Measurements from ENCODE around the gene B4GALNT3.

Gene B4GALNT3

DNA sequence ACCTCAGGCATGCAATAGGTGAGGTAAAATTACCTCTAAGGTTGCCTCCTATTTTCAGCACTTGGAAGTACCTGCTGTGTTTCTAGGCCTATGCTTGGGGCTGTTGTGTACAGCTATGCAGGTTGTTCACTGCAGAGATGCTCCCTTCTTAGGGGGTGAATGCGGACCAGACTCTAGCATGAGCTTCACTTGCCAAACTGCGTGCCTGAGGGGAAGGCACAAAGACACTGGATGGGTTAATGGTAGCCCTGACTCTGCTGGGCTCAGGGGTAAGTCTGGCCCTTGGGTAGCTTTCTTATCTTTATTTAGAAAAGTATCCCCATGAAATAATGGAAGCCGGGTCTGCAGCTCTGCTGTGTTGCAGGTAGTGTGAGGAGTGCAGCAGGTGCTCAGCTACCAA is 35.7 kb downstream of the B4GALNT3 start:
- 0 out of 2 replicates have a peak, but pooled peaks cover 4% of the 10 kb centered on the region for H3K4me1 ChIP-seq (ENCODE audit: insufficient read depth, low read length)
- H3K36me3 ChIP-seq (ENCODE audit: insufficient read depth, low read length): no peaks in the 10 kb centered on the region
- H3K27me3 ChIP-seq (ENCODE audit: insufficient read depth, low read length): no peaks in the 10 kb centered on the region
- peaks cover 11% of the 10 kb centered on the region; the same call in 1 of the 2 replicates for H3K9me3 ChIP-seq (ENCODE audit: insufficient read depth, low read depth, low read length)
- H3K9ac ChIP-seq (ENCODE audit: low read depth, low read length): no peak overlapping the region
- no peak overlapping the region for H3K27ac ChIP-seq (ENCODE audit: low read depth, low read length)
- no peak overlapping the region for H3K4me3 ChIP-seq (ENCODE audit: low read length)
- 93% methylated on average over 3 of the region's 3 CpGs for WGBS

DNA sequence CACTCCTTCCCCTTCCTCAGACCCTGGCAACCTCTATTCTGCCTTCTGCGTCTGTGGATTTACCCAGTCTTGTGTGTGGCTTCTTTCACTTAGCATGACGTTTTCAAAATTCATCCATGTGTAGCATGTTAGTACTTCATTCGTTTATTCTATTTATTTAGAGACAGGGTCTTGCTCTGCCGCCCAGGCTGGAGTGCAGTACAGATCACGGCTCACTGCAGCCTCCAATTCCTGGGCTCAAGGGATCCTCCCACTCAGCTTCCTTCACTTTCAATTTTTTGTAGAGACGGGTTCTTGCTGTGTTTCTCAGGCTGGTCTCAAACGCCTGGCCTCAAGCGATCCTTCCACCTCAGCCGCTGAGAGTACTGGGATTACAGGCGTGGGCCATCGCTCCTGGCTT is 37.0 kb downstream of the B4GALNT3 start:
- no peak overlapping the region for H3K4me3 ChIP-seq (ENCODE audit: low read length)
- H3K9ac ChIP-seq (ENCODE audit: low read depth, low read length): no peak overlapping the region
- no peaks in the 10 kb centered on the region for H3K27me3 ChIP-seq (ENCODE audit: insufficient read depth, low read length)
- no peak overlapping the region for H3K27ac ChIP-seq (ENCODE audit: low read depth, low read length)
- peaks cover 5% of the 10 kb centered on the region; the same call in 1 of the 2 replicates for H3K4me1 ChIP-seq (ENCODE audit: insufficient read depth, low read length)
- H3K36me3 ChIP-seq (ENCODE audit: insufficient read depth, low read length): no peaks in the 10 kb centered on the region
- WGBS: 93% methylated on average over 10 of the region's 11 CpGs
- H3K9me3 ChIP-seq (ENCODE audit: insufficient read depth, low read depth, low read length): peaks cover 8% of the 10 kb centered on the region; the same call in 1 of the 2 replicates

DNA sequence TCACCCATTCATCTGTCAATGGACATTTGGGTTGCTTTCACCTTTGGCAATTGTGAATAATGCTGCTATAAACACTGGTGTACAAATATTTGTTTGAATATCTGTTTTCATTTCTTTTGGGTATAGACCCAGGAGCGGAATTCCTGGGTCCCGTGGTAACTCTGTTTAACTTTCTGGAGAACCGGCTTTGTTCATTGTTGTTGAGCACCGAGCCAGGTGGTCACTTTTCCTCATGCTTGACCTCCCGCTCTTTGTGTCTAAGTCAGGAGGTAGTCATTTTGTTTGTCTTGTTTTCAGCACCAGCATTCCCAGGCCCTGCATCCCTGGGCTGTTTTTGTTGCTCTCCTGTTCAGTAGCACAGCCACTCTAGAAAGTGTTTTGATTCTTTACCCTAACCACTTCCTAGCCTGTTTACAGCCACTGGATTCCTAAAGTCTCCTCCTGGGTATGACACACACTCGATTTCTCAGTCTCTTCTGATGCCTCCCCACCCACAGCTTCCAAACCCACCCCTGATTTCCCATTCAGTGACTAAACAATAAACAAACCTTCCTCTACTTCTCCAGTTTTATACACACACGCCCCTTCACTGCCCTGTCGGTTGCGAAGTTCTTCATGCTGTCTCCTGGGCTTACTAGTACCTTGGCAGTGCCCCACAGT is 37.9 kb downstream of the B4GALNT3 start:
- Histone ChIP-seq H3K4me1 (ENCODE audit: insufficient read depth, low read length) (peaks cover 12% of the 10 kb centered on the region), H3K27ac (ENCODE audit: low read depth, low read length) (no peak overlapping the region), H3K4me3 (ENCODE audit: low read length) (no peak overlapping the region), H3K9me3 (ENCODE audit: insufficient read depth, low read depth, low read length) (peaks cover 5% of the 10 kb centered on the region; the same call in 1 of the 2 replicates), H3K27me3 (ENCODE audit: insufficient read depth, low read length) (no peaks in the 10 kb centered on the region), H3K9ac (ENCODE audit: low read depth, low read length) (no peak overlapping the region), H3K36me3 (ENCODE audit: insufficient read depth, low read length) (no peaks in the 10 kb centered on the region)
- 88% methylated on average over 9 of the region's 9 CpGs for WGBS

DNA sequence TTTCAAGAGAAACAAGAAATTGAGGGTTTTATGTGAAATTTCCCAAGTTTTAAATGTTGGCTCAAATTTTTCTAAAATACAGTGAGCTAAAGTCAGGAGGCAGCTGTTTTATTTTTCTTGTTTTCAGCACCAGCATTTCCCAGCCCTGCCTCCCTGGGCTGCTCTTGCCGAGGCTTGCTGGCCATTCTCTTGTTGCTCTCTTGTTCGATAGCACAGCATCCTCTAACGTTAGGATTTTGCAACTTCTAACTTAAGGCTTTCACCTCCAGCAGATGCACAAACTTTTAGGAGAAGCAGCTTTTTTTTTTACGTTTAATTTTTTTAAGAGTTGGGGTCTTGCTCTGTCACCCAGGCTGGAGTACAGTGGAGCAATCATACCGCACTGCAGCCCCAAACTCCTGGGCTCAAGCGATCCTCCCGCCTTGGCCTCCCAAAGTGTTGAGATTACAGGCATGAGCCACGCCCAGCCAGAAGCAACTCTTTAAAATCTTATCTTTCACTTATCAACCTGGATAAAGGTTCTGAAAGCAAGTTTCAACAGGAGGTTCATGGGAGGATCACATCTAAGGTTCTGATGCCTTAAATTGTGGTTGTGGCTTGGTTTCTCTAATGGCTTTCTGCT is 40.2 kb downstream of the B4GALNT3 start:
- Histone ChIP-seq H3K36me3 (ENCODE audit: insufficient read depth, low read length) (no peaks in the 10 kb centered on the region), H3K27ac (ENCODE audit: low read depth, low read length) (no peak overlapping the region), H3K9me3 (ENCODE audit: insufficient read depth, low read depth, low read length) (no peaks in the 10 kb centered on the region), H3K27me3 (ENCODE audit: insufficient read depth, low read length) (no peaks in the 10 kb centered on the region), H3K4me1 (ENCODE audit: insufficient read depth, low read length) (peaks cover 13% of the 10 kb centered on the region), H3K9ac (ENCODE audit: low read depth, low read length) (no peak overlapping the region), H3K4me3 (ENCODE audit: low read length) (no peak overlapping the region)
- 92% methylated on average over 8 of the region's 8 CpGs for WGBS

DNA sequence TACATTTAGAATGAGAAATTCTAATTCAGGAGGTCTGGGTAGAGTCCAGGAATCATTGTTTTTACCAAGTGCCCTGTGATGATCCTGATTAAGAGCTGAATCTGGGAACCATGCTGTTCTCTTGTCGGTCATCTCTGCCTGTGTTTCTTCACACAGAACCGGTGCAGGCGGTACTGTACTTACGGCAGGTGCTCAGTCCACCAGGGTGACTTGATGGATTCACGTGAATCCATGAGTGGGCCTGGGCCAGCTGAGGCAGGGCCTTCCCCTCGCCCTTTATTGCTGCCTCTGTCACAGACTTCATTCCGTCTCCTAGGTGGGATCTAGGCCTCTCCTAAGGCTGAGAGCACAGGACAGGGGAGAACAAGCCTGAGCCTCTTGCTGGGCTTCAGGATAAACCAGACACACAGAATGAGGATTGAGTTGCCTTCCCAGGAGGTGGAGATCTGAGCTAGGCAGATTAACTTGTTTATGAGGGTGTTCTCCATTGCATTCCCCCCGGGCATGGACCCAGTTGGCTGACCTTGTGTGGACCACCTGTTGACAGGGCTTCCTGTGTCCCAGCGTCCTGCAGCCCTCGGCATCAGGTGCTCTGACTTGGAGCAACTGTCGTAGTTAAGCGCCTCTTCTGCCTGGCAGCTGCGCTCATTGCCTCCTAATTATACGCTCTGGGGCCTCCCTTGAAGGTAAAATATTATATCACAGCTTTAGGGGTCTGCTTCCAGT is 42.1 kb downstream of the B4GALNT3 start:
- no peak overlapping the region for H3K27ac ChIP-seq (ENCODE audit: low read depth, low read length)
- no peaks in the 10 kb centered on the region for H3K36me3 ChIP-seq (ENCODE audit: insufficient read depth, low read length)
- H3K27me3 ChIP-seq (ENCODE audit: insufficient read depth, low read length): no peaks in the 10 kb centered on the region
- no peaks in the 10 kb centered on the region for H3K9me3 ChIP-seq (ENCODE audit: insufficient read depth, low read depth, low read length)
- H3K4me1 ChIP-seq (ENCODE audit: insufficient read depth, low read length): peaks cover 13% of the 10 kb centered on the region
- WGBS: 81% methylated on average over 14 of the region's 14 CpGs
- no peak overlapping the region for H3K9ac ChIP-seq (ENCODE audit: low read depth, low read length)
- H3K4me3 ChIP-seq (ENCODE audit: low read length): no peak overlapping the region

DNA sequence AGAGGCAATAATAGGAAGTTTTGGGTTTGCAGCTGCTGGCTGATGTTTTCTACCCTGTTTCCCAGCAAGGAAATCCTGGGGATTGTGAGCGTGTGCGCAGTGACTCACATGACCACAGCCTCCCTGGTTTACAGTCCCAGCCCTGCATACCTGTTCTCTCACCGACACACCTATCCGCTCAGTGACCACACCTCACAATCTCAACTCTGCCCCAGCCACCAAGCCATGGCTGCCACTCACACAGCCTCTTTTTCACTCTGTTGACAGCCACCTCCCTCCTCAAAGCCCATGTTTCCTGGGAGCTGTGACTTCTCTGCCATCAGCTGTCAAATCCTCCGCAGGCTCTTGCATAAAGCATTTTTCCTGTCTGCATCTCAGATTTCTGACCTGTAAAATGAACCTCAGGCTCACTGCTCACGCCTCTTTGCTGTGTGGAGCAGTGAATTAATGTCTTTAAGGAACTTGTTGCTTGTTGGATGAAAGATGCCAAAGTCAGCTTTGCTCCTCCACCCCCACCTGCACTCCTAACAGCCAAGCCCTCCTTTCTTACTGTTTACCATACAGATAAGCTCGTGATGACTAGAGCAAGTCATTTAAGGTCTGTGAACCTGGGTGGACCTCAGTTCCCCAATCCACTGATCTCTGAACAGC is 43.5 kb downstream of the B4GALNT3 start:
- Histone ChIP-seq H3K27ac (ENCODE audit: low read depth, low read length) (no peak overlapping the region), H3K9ac (ENCODE audit: low read depth, low read length) (no peak overlapping the region)

DNA sequence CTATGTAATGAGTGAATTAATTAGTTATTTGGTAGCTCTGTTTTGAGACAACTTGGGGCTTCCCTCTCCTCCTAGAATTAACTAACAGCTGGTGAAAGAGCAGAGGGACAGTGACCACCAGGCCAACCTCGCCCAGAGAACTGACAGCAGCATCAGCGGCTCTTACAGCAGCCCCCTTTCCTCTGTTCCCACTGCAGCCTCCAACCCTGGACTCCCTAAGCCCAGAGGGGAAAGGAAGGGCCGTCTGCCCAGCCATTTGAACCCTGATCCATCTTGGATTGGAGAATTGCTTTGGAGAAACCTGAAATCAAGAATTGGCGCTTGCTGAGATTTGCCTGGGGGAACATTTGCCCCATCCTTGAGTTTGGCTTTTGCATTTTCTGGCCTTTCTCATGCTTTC is 45.5 kb downstream of the B4GALNT3 start:
- Histone ChIP-seq H3K9ac (ENCODE audit: low read depth, low read length) (no peak overlapping the region), H3K27me3 (ENCODE audit: insufficient read depth, low read length) (no peaks in the 10 kb centered on the region), H3K9me3 (ENCODE audit: insufficient read depth, low read depth, low read length) (no peaks in the 10 kb centered on the region), H3K4me3 (ENCODE audit: low read length) (no peak overlapping the region), H3K36me3 (ENCODE audit: insufficient read depth, low read length) (no peaks in the 10 kb centered on the region), H3K4me1 (ENCODE audit: insufficient read depth, low read length) (peaks cover 37% of the 10 kb centered on the region), H3K27ac (ENCODE audit: low read depth, low read length) (no peak overlapping the region)
- 95% methylated on average over 4 of the region's 4 CpGs for WGBS

More for the DNA sequence above, 43.5 kb downstream of the B4GALNT3 start:
- WGBS: 81% methylated on average over 7 of the region's 7 CpGs
- Histone ChIP-seq H3K36me3 (ENCODE audit: insufficient read depth, low read length) (no peaks in the 10 kb centered on the region), H3K9me3 (ENCODE audit: insufficient read depth, low read depth, low read length) (no peaks in the 10 kb centered on the region), H3K27me3 (ENCODE audit: insufficient read depth, low read length) (no peaks in the 10 kb centered on the region), H3K4me3 (ENCODE audit: low read length) (no peak overlapping the region), H3K4me1 (ENCODE audit: insufficient read depth, low read length) (peaks cover 17% of the 10 kb centered on the region)

DNA sequence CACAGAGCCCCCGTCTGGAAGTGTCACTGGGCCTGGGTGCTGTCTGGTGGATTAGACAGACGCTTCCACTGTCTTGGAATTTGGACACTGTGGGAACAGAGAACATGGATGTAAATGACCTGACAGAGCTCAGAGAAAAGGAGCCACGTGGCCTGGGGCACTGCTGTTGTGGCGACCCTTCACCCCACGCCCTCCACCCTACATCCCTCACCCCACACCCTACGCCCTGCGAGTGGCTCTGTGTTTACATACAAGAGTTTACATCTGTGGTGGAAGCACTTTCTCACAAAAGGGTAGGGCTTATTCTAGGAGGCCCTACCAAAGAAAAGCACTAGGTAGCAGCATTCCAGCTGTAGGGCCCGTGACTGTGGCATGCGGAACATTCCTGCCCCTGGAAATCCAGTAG is 47.7 kb downstream of the B4GALNT3 start:
- Histone ChIP-seq H3K4me3 (ENCODE audit: low read length) (no peak overlapping the region), H3K4me1 (ENCODE audit: insufficient read depth, low read length) (peaks cover 32% of the 10 kb centered on the region), H3K27me3 (ENCODE audit: insufficient read depth, low read length) (no peaks in the 10 kb centered on the region), H3K36me3 (ENCODE audit: insufficient read depth, low read length) (no peaks in the 10 kb centered on the region), H3K9me3 (ENCODE audit: insufficient read depth, low read depth, low read length) (no peaks in the 10 kb centered on the region), H3K9ac (ENCODE audit: low read depth, low read length) (no peak overlapping the region), H3K27ac (ENCODE audit: low read depth, low read length) (no peak overlapping the region)
- 81% methylated on average over 9 of the region's 9 CpGs for WGBS

DNA sequence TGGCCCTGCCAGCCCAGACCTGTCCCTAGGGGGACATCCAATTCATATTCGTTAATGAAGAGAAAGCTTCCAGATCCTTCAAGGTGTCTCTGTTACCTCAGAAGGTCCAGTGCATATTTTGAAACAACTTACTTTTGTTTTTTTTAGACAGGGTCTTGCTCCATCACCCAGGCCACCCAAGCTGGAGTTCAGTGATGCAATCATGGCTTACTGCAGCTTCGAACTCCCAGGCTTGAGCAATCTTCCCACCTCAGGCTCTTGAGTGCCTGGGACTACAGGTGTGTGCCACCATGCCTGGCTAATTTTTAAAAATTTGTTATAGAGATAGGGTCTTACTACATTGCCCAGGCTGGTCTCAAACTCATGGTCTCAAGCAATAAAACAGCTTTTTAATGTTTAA is 48.4 kb downstream of the B4GALNT3 start:
- Histone ChIP-seq H3K4me1 (ENCODE audit: insufficient read depth, low read length) (peaks cover 27% of the 10 kb centered on the region), H3K27me3 (ENCODE audit: insufficient read depth, low read length) (no peaks in the 10 kb centered on the region), H3K36me3 (ENCODE audit: insufficient read depth, low read length) (no peaks in the 10 kb centered on the region), H3K9me3 (ENCODE audit: insufficient read depth, low read depth, low read length) (no peaks in the 10 kb centered on the region), H3K4me3 (ENCODE audit: low read length) (no peak overlapping the region), H3K9ac (ENCODE audit: low read depth, low read length) (no peak overlapping the region), H3K27ac (ENCODE audit: low read depth, low read length) (no peak overlapping the region; the same call in 1 of the 2 replicates)
- 92% methylated on average over 2 of the region's 2 CpGs for WGBS

DNA sequence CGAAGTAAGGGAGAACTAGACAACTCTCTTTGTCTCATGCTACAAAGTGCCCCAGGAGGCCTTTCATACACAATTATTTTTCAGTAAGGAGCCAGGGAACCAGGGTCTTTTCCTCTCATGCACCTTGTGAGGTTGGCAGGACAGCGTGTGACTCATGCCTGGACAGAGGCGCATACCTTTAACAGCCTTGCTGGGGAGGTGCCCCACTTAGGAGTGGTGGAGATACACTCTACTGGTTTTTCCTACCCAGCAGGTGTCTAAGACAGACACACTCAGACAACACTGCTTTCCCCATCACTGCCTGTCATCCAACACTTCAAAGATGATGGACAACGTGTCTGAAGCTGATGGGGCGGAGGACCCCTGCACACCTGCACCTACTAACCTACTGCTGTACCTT is 49.1 kb downstream of the B4GALNT3 start:
- no peak overlapping the region; the same call in 1 of the 2 replicates for H3K27ac ChIP-seq (ENCODE audit: low read depth, low read length)
- H3K9ac ChIP-seq (ENCODE audit: low read depth, low read length): no peak overlapping the region
- H3K4me3 ChIP-seq (ENCODE audit: low read length): no peak overlapping the region

DNA sequence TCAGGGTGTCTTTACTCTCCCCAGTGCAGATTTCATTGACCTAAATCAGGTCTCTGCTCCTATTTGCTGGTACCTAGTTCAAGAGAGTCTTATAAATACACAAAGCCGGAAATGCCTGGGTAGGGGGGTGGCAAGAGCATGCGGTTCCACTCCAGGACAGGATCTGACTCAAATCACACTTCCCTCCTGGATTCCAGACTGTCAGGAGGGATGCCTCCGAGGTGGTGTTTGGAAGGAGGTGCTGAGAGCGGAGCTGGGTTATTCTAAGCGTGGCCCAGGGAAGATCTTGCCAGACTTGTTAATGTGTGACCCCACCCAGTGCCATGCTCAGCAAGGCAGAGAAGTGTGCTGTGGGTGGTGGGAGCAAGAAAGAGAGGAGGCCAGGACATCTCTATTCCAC is 49.8 kb downstream of the B4GALNT3 start:
- no peaks in the 10 kb centered on the region for H3K27me3 ChIP-seq (ENCODE audit: insufficient read depth, low read length)
- H3K9ac ChIP-seq (ENCODE audit: low read depth, low read length): no peak overlapping the region; the same call in 1 of the 2 replicates
- H3K36me3 ChIP-seq (ENCODE audit: insufficient read depth, low read length): no peaks in the 10 kb centered on the region
- WGBS: 35% methylated on average over 5 of the region's 5 CpGs
- H3K4me3 ChIP-seq (ENCODE audit: low read length): peak overlapping the region; percentile 7; the same call in 1 of the 2 replicates
- peaks cover 26% of the 10 kb centered on the region for H3K4me1 ChIP-seq (ENCODE audit: insufficient read depth, low read length)
- no peaks in the 10 kb centered on the region for H3K9me3 ChIP-seq (ENCODE audit: insufficient read depth, low read depth, low read length)
- H3K27ac ChIP-seq (ENCODE audit: low read depth, low read length): peak overlapping the region; percentile 70; the same call in 1 of the 2 replicates

More for the DNA sequence above, 49.1 kb downstream of the B4GALNT3 start:
- H3K36me3 ChIP-seq (ENCODE audit: insufficient read depth, low read length): no peaks in the 10 kb centered on the region
- WGBS: 57% methylated on average over 5 of the region's 5 CpGs
- no peaks in the 10 kb centered on the region for H3K9me3 ChIP-seq (ENCODE audit: insufficient read depth, low read depth, low read length)
- H3K27me3 ChIP-seq (ENCODE audit: insufficient read depth, low read length): no peaks in the 10 kb centered on the region
- H3K4me1 ChIP-seq (ENCODE audit: insufficient read depth, low read length): peaks cover 26% of the 10 kb centered on the region

All from HUES64 (cell line).